GM12878 (cell line): ENCODE measurements around the gene ZDHHC9. TPM values are rescaled to one million over a fixed set of nuclear protein-coding genes. Genes with fewer than 3 reads are reported as not detected.

Experiments
- ATAC-seq: fragments of 200-7000 bp; cut with Tn5 transposase; 3 replicates; pipeline ENCODE4 v1.9.1; 2020; ENCODE audit warnings: mild to moderate bottlenecking, moderate library complexity
- BruUV-seq: library from RNA; stranded (reverse); fragments of 400-500 nt; replicated peaks from 2 replicates; lab custom pipeline; 2021; lab: Mats Ljungman, UMichigan
- CTCF ChIA-PET: fragments of 300-600 bp; sonication (Branson Sonifier 250); formaldehyde crosslinking; extraction: SDS; loops from one replicate; lab custom pipeline; 2021; ENCODE audit warnings: inconsistent platforms; lab: Yijun Ruan, JAX
- POLR2A ChIA-PET: fragments of 350-600 bp; formaldehyde crosslinking; extraction: SDS; loops from one replicate; lab custom pipeline; 2021; ENCODE audit warnings: inconsistent platforms; lab: Charles Lee
- RAD21 ChIA-PET: fragments of 300-600 bp; sonication (Branson Sonifier 250); formaldehyde crosslinking; loops from one replicate; lab custom pipeline; 2023; ENCODE audit warnings: antibody characterized with exemption; ENCODE audit not compliant: unreplicated experiment; lab: Charles Lee
- SMC1A ChIA-PET: fragments of 300-600 bp; sonication (Branson Sonifier 250); formaldehyde crosslinking; loops from one replicate; lab custom pipeline; 2023; ENCODE audit not compliant: unreplicated experiment, uncharacterized antibody; lab: Charles Lee
- DNase-seq: peaks from one replicate; pipeline ENCODE4 v3.0.0-alpha.2; 2011; ENCODE audit warnings: low read depth, low spot score
- FAIRE-seq: peaks from 3 replicates; lab custom pipeline; 2011; peaks lifted over from hg19 to GRCh38; lab: Jason Lieb, UNC
- H2AFZ ChIP-seq: 2 replicates; pipeline ENCODE4 v1.6.0; 2011; ENCODE audit warnings: low read depth, low read length, control low read depth; ENCODE audit not compliant: control insufficient read depth
- H3K27ac ChIP-seq: 2 replicates; pipeline ENCODE4 v1.5.1; 2011; ENCODE audit warnings: control low read depth; ENCODE audit not compliant: control insufficient read depth, insufficient read depth
- H3K27me3 ChIP-seq, 2 experiments: replicated peaks in 1 of 2; 2 replicates each; pipeline versions ENCODE4 v1.6.0 to v1.6.1; 2011; ENCODE audit warnings: low read length in 1 of 2; ENCODE audit not compliant: control insufficient read depth in 2 of 2, insufficient read depth in 2 of 2
- H3K36me3 ChIP-seq, 2 experiments: 2 replicates each; pipeline ENCODE4 v1.5.1; 2011; ENCODE audit warnings: low read length in 1 of 2; ENCODE audit not compliant: control insufficient read depth in 2 of 2, insufficient read depth in 2 of 2
- H3K4me1 ChIP-seq: 2 replicates; pipeline ENCODE4 v1.6.1; 2011; ENCODE audit warnings: mild to moderate bottlenecking, low read length, moderate library complexity, mixed read lengths; ENCODE audit not compliant: control insufficient read depth, insufficient read depth
- H3K4me2 ChIP-seq: 2 replicates; pipeline ENCODE4 v1.6.0; 2011; ENCODE audit warnings: control low read depth; ENCODE audit not compliant: control insufficient read depth, insufficient read depth
- H3K4me3 ChIP-seq: fragments of 200-600 bp; sonication (generic); 2 replicates; pipeline ENCODE4 v1.5.1; 2016
- H3K79me2 ChIP-seq: 2 replicates; pipeline ENCODE4 v1.6.0; 2011; ENCODE audit warnings: low read length; ENCODE audit not compliant: control insufficient read depth, insufficient read depth
- H3K9ac ChIP-seq: 2 replicates; pipeline ENCODE4 v1.8.0; 2011; ENCODE audit warnings: low read length, control low read depth, mixed read lengths; ENCODE audit not compliant: control insufficient read depth, insufficient read depth
- H3K9me3 ChIP-seq: replicated peaks from 3 replicates; pipeline ENCODE4 v1.5.1; 2011; ENCODE audit warnings: mild to moderate bottlenecking, low read length; ENCODE audit not compliant: control insufficient read depth, insufficient read depth
- H4K20me1 ChIP-seq: 2 replicates; pipeline ENCODE4 v1.6.0; 2011; ENCODE audit not compliant: control insufficient read depth, insufficient read depth
- BACH1 ChIP-seq: fragments of 450-650 bp; IDR thresholded peaks from 2 replicates; pipeline ENCODE4 v1.6.1; 2017; ENCODE audit warnings: mild to moderate bottlenecking, borderline replicate concordance
- CREM ChIP-seq: IDR thresholded peaks from 2 replicates; pipeline ENCODE4 v1.6.1; 2014; ENCODE audit warnings: antibody characterized with exemption, low read depth
- IKZF2 ChIP-seq, 2 experiments: fragments of 450-650 bp; IDR thresholded peaks; 2 replicates each; pipeline ENCODE4 v1.6.1; 2017; ENCODE audit warnings: mild to moderate bottlenecking in 2 of 2, moderate library complexity in 2 of 2
- JUNB ChIP-seq: IDR thresholded peaks from 2 replicates; pipeline ENCODE4 v1.6.1; 2016; ENCODE audit warnings: antibody characterized with exemption, mild to moderate bottlenecking
- MLLT1 ChIP-seq: fragments of 450-650 bp; IDR thresholded peaks from 2 replicates; pipeline ENCODE4 v1.6.1; 2016; ENCODE audit warnings: mild to moderate bottlenecking
- MTA3 ChIP-seq: IDR thresholded peaks from 2 replicates; pipeline ENCODE4 v1.6.1; 2012; ENCODE audit warnings: low read length, inconsistent platforms, borderline replicate concordance
- NFXL1 ChIP-seq: fragments of 450-650 bp; IDR thresholded peaks from 2 replicates; pipeline ENCODE4 v1.6.1; 2017; ENCODE audit warnings: antibody characterized with exemption, mild to moderate bottlenecking, borderline replicate concordance
- NFYB ChIP-seq: IDR thresholded peaks from 2 replicates; pipeline ENCODE4 v1.6.1; 2011; ENCODE audit warnings: low read depth, mild to moderate bottlenecking, low read length, improper control_type of control experiment, moderate library complexity; ENCODE audit not compliant: insufficient read depth
- RFX5 ChIP-seq: IDR thresholded peaks from 2 replicates; pipeline ENCODE4 v1.6.1; 2011; ENCODE audit warnings: low read depth, low read length, improper control_type of control experiment
- SMAD1 ChIP-seq: fragments of 450-650 bp; IDR thresholded peaks from 2 replicates; pipeline ENCODE4 v1.6.1; 2018; ENCODE audit warnings: mild to moderate bottlenecking, low read depth; ENCODE audit not compliant: partially characterized antibody
- SREBF1 ChIP-seq: IDR thresholded peaks from 2 replicates; pipeline ENCODE4 v1.6.1; 2012; ENCODE audit warnings: mild to moderate bottlenecking, low read length
- SUZ12 ChIP-seq: fragments of 200-600 bp; sonication (generic); IDR thresholded peaks from one replicate; pipeline ENCODE4 v1.6.1; 2018; ENCODE audit warnings: antibody characterized with exemption, mild to moderate bottlenecking; ENCODE audit not compliant: unreplicated experiment
- TCF7 ChIP-seq: IDR thresholded peaks from 2 replicates; pipeline ENCODE4 v1.6.1; 2014; ENCODE audit warnings: antibody characterized with exemption, borderline replicate concordance
- WGBS: methylation state at CpG from one replicate; pipeline ENCODE4 v1.1.6; 2016; ENCODE audit warnings: low lambda C conversion rate; ENCODE audit not compliant: insufficient replicate concordance, insufficient coverage; ENCODE audit errors: missing lambda C conversion rate; 5-methylcytosine and 5-hydroxymethylcytosine counted together
- in situ Hi-C: fragments of 300-500 bp; cut with MboI; formaldehyde crosslinking; loops from 9 replicates; pipeline ENCODE4 v1.14.3; 2018; ENCODE audit warnings: mixed read lengths
- intact Hi-C: fragments of 100-400 bp; cut with micrococcal nuclease; formaldehyde crosslinking; loops from one replicate; pipeline ENCODE4 v1.14.2; 2022; ENCODE audit not compliant: unreplicated experiment
- polyA plus RNA-seq, 11 experiments: library from polyadenylated mRNA; depleted of rRNA in 4 of 11; unstranded in 6 of 11; stranded (reverse) in 5 of 11; fragments of >200 nt; fragmentation: Nextera tagmentation in 4 of 11; fragmentation: Illumina TruSeq in 1 of 11; extraction: Ambion mirVana in 4 of 11; extraction: Trizol in 1 of 11; gene quantifications; 1 replicate in 1 of 11; 2 replicates in 10 of 11; pipeline versions ENCODE4 v1.2.1 to v1.2.3, GENCODE V29; 2011 to 2016; ENCODE audit warnings: inconsistent platforms in 2 of 11, missing spikeins in 2 of 11, low read depth in 1 of 11
- total RNA-seq, 4 experiments: library from RNA; depleted of rRNA in 3 of 4; stranded (reverse); fragments of >200 nt in 3 of 4; fragmentation: Illumina TruSeq in 1 of 4; extraction: Trizol in 1 of 4; gene quantifications; 2 replicates each; pipeline versions ENCODE4 v1.2.1 to v1.2.3, GENCODE V29; 2013 to 2021
- TF ChIP-seq, protein P1 (sequence below): fragments of 450-650 bp; formaldehyde crosslinking; IDR thresholded peaks from 2 replicates; pipeline ENCODE4 v1.4.0; 2020; ENCODE audit warnings: mild to moderate bottlenecking, moderate library complexity
- TF ChIP-seq, protein P2 (sequence below): fragments of 450-650 bp; IDR thresholded peaks from 2 replicates; pipeline ENCODE4 v1.6.1; 2017; ENCODE audit warnings: borderline replicate concordance
- TF ChIP-seq, protein P3 (sequence below): IDR thresholded peaks from 2 replicates; pipeline ENCODE4 v1.6.1; 2011; ENCODE audit warnings: borderline replicate concordance, low read depth, mild to moderate bottlenecking, moderate library complexity, mixed read lengths, low read length; ENCODE audit not compliant: insufficient read depth; ENCODE audit errors: extremely low read length

Gene ZDHHC9
- total and polyA plus RNA-seq, 10 of the 15 experiments (the other 5 are each of a cell fraction or from before 2014, with no cell fraction given) = 1.8 to 13.0 (median 5.4) TPM

DNA sequence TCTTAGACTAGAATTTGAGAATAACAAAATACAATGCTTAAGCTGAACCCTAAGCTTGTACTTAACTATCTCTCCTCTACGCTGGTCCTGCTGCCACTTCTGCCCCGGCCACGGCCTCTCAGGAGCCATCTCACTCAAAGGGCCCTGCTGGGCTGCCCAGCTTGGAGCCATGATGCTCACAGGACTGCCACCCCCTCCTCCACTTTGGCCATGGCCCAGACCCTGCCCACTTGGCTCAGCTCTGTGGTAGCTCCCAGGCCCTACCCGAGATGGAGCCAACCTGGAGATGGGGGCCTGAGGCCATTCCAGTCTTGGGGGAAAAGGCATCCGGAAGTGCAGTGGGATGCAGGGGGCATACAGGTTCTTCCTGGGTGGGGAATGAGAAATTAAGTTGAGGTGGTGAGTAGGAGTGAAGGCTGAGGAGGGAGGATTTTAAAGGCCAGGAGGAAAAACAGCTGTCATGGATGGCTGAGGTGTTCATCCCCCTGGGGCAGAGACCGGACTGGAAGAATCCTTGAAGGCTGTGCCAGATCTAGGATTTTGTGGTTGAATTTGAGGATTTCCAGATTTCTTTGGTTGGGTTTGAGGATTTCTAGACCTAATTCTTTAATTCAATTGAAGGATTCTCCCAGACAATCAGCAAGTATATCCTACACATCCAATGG lies 63.1 kb downstream of the ZDHHC9 start:
- ChIA-PET SMC1A (interaction anchor here (1.1 to 14.8 kb wide), 8 partner anchors 9 to 390 kb away, joined by 3 to 165 read pairs (median 5); no protein-coding TSS in a partner anchor), RAD21 (interaction anchor here (1.0 to 7.0 kb wide), 8 partner anchors 10 to 43 kb away, joined by 3 to 166 read pairs (median 8); partner anchors contain the start of gene XPNPEP2), POLR2A (interaction anchor here (1.1 to 11.2 kb wide), 6 partner anchors 10 to 307 kb away, joined by 3 to 169 read pairs (median 4); no protein-coding TSS in a partner anchor), CTCF (interaction anchor here (0.7 to 4.9 kb wide), 7 partner anchors 10 to 54 kb away, joined by 3 to 66 read pairs (median 3); no protein-coding TSS in a partner anchor)
- Histone ChIP-seq H3K9me3 (no peaks in the 10 kb centered on the region), H3K4me3 (peak overlapping the region; percentile 75), H3K27me3 (no peaks in the 10 kb centered on the region), H2AFZ (no peak overlapping the region), H3K27ac (peak overlapping the region; percentile 94), H4K20me1 (no peaks in the 10 kb centered on the region), H3K4me2 (peak overlapping the region; percentile 90), H3K9ac (peak overlapping the region; percentile 93), H3K79me2 (peaks cover 64% of the 10 kb centered on the region), H3K4me1 (peaks cover 48% of the 10 kb centered on the region), H3K36me3 (peaks cover 0 to 8% of the 10 kb centered on the region in 2 experiments; a peak in 2 of 4 replicates)
- intact Hi-C loops (loop anchor here (1.0 to 2.0 kb wide), 2 partner anchors 11 to 22 kb away; no protein-coding TSS in a partner anchor), in situ Hi-C loops (no loop called here)
- peak; percentile 16 for ATAC-seq
- FAIRE-seq = no peak
- BruUV-seq = TSS peak; percentile 92
- no peak for DNase-seq
- 15% methylated on average over 6 of the region's 6 CpGs for WGBS
- TF ChIP-seq CREM = no peak
- TF ChIP-seq NFYB = no peak
- TF ChIP-seq SREBF1 = no peak
- no peak for TF ChIP-seq NFXL1
- peak; percentile 75 for TF ChIP-seq MLLT1
- TF ChIP-seq, protein P1, sequence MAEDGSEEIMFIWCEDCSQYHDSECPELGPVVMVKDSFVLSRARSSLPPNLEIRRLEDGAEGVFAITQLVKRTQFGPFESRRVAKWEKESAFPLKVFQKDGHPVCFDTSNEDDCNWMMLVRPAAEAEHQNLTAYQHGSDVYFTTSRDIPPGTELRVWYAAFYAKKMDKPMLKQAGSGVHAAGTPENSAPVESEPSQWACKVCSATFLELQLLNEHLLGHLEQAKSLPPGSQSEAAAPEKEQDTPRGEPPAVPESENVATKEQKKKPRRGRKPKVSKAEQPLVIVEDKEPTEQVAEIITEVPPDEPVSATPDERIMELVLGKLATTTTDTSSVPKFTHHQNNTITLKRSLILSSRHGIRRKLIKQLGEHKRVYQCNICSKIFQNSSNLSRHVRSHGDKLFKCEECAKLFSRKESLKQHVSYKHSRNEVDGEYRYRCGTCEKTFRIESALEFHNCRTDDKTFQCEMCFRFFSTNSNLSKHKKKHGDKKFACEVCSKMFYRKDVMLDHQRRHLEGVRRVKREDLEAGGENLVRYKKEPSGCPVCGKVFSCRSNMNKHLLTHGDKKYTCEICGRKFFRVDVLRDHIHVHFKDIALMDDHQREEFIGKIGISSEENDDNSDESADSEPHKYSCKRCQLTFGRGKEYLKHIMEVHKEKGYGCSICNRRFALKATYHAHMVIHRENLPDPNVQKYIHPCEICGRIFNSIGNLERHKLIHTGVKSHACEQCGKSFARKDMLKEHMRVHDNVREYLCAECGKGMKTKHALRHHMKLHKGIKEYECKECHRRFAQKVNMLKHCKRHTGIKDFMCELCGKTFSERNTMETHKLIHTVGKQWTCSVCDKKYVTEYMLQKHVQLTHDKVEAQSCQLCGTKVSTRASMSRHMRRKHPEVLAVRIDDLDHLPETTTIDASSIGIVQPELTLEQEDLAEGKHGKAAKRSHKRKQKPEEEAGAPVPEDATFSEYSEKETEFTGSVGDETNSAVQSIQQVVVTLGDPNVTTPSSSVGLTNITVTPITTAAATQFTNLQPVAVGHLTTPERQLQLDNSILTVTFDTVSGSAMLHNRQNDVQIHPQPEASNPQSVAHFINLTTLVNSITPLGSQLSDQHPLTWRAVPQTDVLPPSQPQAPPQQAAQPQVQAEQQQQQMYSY = no peak
- TF ChIP-seq, protein P2, sequence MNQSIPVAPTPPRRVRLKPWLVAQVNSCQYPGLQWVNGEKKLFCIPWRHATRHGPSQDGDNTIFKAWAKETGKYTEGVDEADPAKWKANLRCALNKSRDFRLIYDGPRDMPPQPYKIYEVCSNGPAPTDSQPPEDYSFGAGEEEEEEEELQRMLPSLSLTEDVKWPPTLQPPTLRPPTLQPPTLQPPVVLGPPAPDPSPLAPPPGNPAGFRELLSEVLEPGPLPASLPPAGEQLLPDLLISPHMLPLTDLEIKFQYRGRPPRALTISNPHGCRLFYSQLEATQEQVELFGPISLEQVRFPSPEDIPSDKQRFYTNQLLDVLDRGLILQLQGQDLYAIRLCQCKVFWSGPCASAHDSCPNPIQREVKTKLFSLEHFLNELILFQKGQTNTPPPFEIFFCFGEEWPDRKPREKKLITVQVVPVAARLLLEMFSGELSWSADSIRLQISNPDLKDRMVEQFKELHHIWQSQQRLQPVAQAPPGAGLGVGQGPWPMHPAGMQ = no peak
- no peak for TF ChIP-seq MTA3
- no peak for TF ChIP-seq RFX5
- TF ChIP-seq, protein P3, sequence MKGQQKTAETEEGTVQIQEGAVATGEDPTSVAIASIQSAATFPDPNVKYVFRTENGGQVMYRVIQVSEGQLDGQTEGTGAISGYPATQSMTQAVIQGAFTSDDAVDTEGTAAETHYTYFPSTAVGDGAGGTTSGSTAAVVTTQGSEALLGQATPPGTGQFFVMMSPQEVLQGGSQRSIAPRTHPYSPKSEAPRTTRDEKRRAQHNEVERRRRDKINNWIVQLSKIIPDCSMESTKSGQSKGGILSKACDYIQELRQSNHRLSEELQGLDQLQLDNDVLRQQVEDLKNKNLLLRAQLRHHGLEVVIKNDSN = no peak
- TF ChIP-seq SMAD1 = no peak
- 0 out of 4 replicates have a peak, but pooled peaks have one; percentile 6 for TF ChIP-seq IKZF2 (IDR thresholded peaks at IDR 0.05)
- no peak for TF ChIP-seq BACH1
- no peak for TF ChIP-seq JUNB
- no peak for TF ChIP-seq SUZ12
- no peak for TF ChIP-seq TCF7
